GM19455 (cell line): ENCODE data around the gene DNAJC27.

ENCODE experiments used
- ATAC-seq: cut with Tn5 transposase; IDR thresholded peaks from one replicate; pipeline ENCODE4 v1.9.1; 2021; ENCODE audit not compliant: unreplicated experiment

Gene DNAJC27

GRCh38 chr2:24926220-24926601 lies 45.5 kb downstream of the DNAJC27 start:
- no peak for ATAC-seq

GRCh38 chr2:24925815-24926214 lies 45.9 kb downstream of the DNAJC27 start:
- ATAC-seq: no peak

- ATAC-seq: no peak
Measured at GRCh38 chr2:24924732-24925131, 47.0 kb downstream of the DNAJC27 start.

- no peak for ATAC-seq
Measured at GRCh38 chr2:24924266-24924665, 47.5 kb downstream of the DNAJC27 start.

- no peak for ATAC-seq
Measured at GRCh38 chr2:24923106-24923505, 48.6 kb downstream of the DNAJC27 start.

GRCh38 chr2:24922556-24922955 lies 49.2 kb downstream of the DNAJC27 start:
- ATAC-seq: no peak

GRCh38 chr2:24920809-24921441 lies 50.8 kb downstream of the DNAJC27 start:
- ATAC-seq: no peak

- peak; percentile 65 for ATAC-seq
Measured at GRCh38 chr2:24920098-24920808, 51.5 kb downstream of the DNAJC27 start, which contains the start of gene ADCY3. Gene ADCY3 (minus strand): TSS chr2:24920237. CDS start chr2:24918987, 1,250 bp downstream.

- ATAC-seq: peak; percentile 13
Measured at GRCh38 chr2:24919506-24920097, 52.2 kb downstream of the DNAJC27 start.

GRCh38 chr2:24919037-24919505 lies 52.7 kb downstream of the DNAJC27 start:
- no peak for ATAC-seq

GRCh38 chr2:24918326-24919036 lies 53.3 kb downstream of the DNAJC27 start:
- no peak for ATAC-seq

- ATAC-seq: no peak
Measured at GRCh38 chr2:24917731-24918325, 53.9 kb downstream of the DNAJC27 start.

- no peak for ATAC-seq
Measured at GRCh38 chr2:24917086-24917485, 54.7 kb downstream of the DNAJC27 start.

- no peak for ATAC-seq
Measured at GRCh38 chr2:24915796-24916195, 56.0 kb downstream of the DNAJC27 start.

GRCh38 chr2:24915175-24915574 lies 56.6 kb downstream of the DNAJC27 start:
- ATAC-seq: no peak

- ATAC-seq: no peak
Measured at GRCh38 chr2:24914713-24915112, 57.0 kb downstream of the DNAJC27 start.

GRCh38 chr2:24913911-24914310 lies 57.8 kb downstream of the DNAJC27 start:
- ATAC-seq: no peak

- ATAC-seq: no peak
Measured at GRCh38 chr2:24912986-24913385, 58.8 kb downstream of the DNAJC27 start.

- ATAC-seq: no peak
Measured at GRCh38 chr2:24912523-24912922, 59.2 kb downstream of the DNAJC27 start.

- ATAC-seq: no peak
Measured at GRCh38 chr2:24910245-24910644, 61.5 kb downstream of the DNAJC27 start.

- no peak for ATAC-seq
Measured at GRCh38 chr2:24909555-24910177, 62.1 kb downstream of the DNAJC27 start.
